Esophagus mucosa (tissue), 1 donor: ENCODE measurements around the gene FAM83G. TPM values are rescaled to one million over a fixed set of nuclear protein-coding genes. Genes with fewer than 3 reads are reported as not detected.
A peak's percentile ranks its signal among the peaks of the same experiment; 100 is the strongest.

Experiments used
- ATAC-seq: fragments of 200-7000 bp; cut with Tn5 transposase; one replicate; pipeline ENCODE4 v1.9.1; 2020
- total RNA-seq: library from RNA; stranded (reverse); gene quantifications from one replicate; pipeline ENCODE4 v1.2.4, GENCODE V29; 2023
- donor health status: DM: yes; HTN: yes; CAD: no.

Gene FAM83G
- total RNA-seq, 1 donor from 2014 or later = 47.0 TPM

- no peak for ATAC-seq
Observed at GRCh38 chr17:18987862-18988545, 16.6 kb downstream of the FAM83G start.

GRCh38 chr17:18987230-18987610 is 17.3 kb downstream of the FAM83G start:
- ATAC-seq = no peak

DNA sequence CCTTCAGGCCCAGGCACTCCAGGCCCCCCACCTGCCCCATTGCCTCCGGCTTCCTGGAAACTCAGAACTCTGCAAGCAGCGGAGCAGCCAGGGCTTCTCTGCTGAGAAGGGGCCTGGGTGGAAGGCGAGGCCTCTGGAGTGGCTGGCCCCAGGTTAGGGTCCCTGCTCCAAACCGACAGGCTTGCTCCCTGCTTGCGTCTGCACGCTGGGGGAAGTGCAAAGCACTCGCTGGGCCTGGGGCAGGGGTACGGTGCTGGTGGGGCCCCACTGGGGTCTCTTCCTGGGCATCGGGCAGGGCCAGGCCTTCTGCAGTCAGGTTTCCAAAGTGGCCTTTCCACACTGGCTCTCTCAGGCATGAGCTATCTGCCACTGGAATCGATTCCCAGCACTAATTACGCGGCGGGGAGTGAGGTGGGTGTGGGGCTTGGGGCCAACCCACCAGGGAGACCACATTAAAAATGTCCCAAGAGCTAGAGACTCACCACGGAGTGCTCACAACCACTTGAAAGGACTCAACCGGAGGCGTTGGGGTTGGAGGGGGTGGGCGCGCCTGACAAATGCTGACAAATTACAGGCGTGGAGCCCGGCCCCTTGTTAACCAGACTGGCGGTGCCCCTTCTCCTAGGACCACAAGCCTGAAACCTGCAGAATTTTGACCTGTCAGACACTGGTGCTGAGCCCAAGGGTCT is 17.9 kb downstream of the FAM83G start:
- ATAC-seq = no peak

- ATAC-seq = peak; percentile 63
Observed at GRCh38 chr17:18985475-18985874, 19.1 kb downstream of the FAM83G start.

GRCh38 chr17:18984273-18985114 is 20.1 kb downstream of the FAM83G start:
- ATAC-seq = no peak

GRCh38 chr17:18981642-18982424 is 22.7 kb downstream of the FAM83G start:
- peak; percentile 81 for ATAC-seq

DNA sequence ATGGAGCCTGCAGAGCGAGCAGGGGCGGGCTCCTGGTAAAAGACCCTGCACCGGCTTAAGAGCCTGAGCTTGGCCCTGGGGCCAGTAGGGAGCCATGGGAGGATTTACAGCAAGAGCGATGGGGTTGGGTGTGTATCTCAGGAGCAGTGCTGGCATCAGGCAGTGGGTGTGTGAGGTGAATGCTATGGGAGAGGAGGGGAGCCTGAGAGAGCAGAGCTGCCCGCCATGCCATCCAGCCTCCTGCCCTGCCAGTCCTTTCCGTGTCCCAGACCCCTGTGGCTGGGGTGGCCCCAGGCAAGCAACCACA is 23.3 kb downstream of the FAM83G start:
- ATAC-seq = no peak

- no peak for ATAC-seq
Observed at GRCh38 chr17:18980682-18981334, 23.8 kb downstream of the FAM83G start.

DNA sequence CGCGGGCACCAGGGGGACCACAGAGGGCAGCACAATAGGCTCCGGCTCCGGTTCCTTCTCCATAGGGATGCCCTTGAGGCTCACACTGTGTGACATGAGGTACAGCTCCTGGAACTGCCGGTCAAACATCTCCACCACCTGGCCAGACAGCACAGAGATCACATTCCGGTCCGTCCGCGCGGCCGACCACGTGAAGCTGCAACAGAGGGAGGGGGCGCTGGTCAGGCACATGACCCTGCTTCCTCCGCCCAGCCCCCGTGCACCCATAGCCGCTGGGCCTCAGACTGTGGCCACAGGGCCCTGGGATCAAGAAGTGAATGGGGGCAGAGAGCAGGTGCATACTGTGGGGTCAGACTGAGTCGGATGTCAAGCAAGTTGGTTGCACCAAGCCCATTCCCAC is 25.9 kb downstream of the FAM83G start:
- no peak for ATAC-seq

- ATAC-seq = no peak
Observed at GRCh38 chr17:18978050-18978449, 26.5 kb downstream of the FAM83G start.

- ATAC-seq = no peak
Observed at GRCh38 chr17:18977646-18978045, 26.9 kb downstream of the FAM83G start.

DNA sequence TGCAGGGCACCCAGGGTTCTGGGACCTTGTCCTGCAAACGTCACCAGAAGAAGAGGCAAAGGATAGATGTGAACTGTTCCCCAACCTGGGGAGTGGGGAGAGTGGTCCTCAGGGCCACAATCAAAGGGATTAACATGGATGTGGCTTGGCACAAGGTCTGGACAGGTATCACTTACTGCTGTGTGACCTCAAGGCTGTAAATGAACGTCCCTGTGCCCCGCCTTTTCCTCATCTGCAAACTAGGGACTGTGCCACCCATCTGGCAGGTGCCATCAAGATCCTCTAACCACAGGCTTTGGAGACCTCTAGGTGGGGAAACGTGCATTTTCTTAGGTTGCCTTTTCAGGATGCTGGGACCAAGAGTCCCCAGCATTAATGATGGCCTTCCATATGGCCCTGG is 27.5 kb downstream of the FAM83G start:
- ATAC-seq = no peak

- ATAC-seq = no peak
Observed at GRCh38 chr17:18976201-18976600, 28.4 kb downstream of the FAM83G start.

DNA sequence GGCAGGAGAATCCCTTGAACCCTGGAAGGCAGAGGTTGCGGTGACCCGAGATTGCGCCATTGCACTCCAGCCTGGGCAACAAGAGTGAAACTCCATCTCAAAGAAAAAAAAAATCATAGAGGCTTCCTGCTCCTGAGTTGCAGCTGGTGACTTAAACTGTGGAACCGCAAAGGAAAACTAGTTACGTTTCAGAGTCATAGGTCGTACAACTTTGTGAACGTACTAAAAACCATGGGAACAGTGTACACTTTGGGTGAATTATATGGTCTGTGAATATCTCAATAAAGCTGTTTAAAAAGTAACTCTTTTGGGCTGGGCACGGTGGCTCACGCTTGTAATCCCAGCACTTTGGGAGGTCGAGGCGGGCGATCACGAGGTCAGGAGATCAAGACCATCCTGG is 29.0 kb downstream of the FAM83G start:
- ATAC-seq = no peak

DNA sequence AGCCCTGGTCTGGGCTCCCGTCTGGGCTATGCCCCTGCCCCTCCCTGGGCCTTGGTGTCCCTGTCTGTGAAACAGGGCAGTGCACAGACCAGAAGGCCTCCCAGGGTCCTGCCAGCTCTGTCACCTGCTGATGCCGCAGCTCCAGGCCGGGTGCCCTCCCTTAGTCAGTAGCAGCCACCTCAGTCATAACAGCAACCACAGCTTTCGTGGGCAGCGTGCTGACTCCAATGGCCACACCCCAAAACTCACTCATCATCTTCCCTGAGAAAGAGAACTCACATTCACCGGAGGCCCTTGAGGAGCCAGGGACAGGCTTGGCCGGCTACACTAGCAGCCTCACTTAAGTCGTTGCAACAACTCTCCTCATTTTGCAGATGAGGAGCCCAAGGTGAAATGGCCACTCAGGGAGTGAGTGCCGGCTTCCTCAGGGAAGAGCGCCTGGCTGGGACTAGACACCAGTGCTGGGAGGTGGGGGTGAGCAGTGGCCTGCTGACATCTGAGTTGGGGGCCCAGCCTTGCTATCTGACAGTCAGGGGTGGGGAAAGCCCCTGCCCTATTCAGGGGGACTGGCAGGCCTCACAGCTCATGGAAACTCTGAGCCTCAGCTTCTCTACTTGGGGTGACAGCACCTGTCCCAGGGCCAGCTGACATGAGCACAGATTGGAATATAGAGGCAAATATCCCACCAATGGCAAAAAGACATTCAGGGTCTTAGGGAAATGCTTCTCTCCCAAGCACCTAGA is 30.0 kb downstream of the FAM83G start:
- peak; percentile 71 for ATAC-seq

GRCh38 chr17:18971801-18972200 is 32.8 kb downstream of the FAM83G start:
- ATAC-seq = no peak

GRCh38 chr17:18970582-18971480 is 33.7 kb downstream of the FAM83G start:
- ATAC-seq = no peak

DNA sequence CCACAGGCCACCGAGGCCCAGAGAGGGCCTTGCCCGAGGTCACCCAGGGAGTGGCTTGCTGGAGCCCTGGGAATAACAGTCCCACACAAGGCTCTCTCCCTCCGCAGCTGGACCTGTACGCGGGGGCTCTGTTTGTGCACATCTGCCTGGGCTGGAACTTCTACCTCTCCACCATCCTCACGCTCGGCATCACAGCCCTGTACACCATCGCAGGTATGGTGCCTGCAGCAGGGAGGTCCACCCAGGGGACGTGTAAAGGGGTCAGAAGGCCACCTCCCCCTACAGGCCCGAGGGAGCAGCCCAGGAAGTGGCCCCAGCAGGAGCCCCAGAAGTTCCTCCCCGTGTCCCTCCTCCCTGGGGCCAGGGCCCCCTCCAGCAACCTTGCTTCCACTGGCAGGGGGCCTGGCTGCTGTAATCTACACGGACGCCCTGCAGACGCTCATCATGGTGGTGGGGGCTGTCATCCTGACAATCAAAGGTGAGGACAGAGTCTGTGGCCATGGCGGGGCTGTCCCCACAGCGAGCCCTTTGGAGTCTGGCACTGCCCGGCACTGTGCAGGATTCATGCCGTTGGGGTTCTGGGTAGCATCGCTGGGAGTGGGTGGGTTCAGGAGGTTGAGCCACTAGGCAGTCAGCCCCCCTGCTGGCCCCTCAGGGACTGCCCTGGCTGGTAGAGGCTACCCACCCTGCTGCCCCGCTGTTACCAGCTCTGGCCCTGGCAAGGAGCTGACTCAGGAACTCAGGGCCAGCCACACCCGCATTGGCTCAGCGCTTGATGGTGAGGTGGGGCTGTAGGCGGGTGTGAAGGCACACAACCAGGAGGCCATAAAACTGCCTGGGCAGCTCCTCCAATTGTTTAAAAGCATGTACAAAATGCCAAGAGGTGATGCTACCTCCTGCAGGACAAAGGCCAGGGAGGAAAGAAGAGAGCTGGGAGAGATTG is 35.3 kb downstream of the FAM83G start:
- ATAC-seq = peak; percentile 74

GRCh38 chr17:18968345-18968744 is 36.2 kb downstream of the FAM83G start:
- no peak for ATAC-seq
